HG03280 (cell line): ENCODE data around the gene SPEM1.
"Not testable (repeated sequence)": the region's sequence is repeated elsewhere in the genome, so short reads cannot be mapped to it uniquely, and the experiment has no call there.

Experiments
- ATAC-seq: cut with Tn5 transposase; IDR thresholded peaks from one replicate; pipeline ENCODE4 v1.9.1; 2021; ENCODE audit warnings: mild to moderate bottlenecking, moderate library complexity; ENCODE audit not compliant: unreplicated experiment

SPEM1 gene

GRCh38 chr17:7467498-7467897 is 47.4 kb downstream of the SPEM1 start:
- ATAC-seq, result no peak

DNA sequence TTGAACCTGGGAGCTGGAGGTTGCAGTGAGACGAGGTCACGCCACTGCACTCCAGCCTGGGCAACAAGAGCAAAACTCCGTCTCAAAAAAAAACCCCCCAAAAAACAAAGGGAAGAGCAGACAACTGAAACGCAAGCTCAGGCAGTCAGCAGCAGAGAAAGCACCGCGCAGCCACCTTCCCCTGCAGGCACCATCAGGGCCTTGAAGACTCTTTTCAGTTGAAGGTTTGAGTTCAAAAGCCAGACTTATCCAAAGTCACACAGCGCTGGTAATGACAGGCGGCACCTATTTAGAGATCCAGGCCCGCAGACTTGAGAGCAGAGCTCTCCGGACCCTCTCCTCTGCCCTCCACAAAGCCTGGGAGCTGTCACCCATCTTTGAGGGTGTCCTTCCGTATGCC is 48.2 kb downstream of the SPEM1 start:
- no peak for ATAC-seq

DNA sequence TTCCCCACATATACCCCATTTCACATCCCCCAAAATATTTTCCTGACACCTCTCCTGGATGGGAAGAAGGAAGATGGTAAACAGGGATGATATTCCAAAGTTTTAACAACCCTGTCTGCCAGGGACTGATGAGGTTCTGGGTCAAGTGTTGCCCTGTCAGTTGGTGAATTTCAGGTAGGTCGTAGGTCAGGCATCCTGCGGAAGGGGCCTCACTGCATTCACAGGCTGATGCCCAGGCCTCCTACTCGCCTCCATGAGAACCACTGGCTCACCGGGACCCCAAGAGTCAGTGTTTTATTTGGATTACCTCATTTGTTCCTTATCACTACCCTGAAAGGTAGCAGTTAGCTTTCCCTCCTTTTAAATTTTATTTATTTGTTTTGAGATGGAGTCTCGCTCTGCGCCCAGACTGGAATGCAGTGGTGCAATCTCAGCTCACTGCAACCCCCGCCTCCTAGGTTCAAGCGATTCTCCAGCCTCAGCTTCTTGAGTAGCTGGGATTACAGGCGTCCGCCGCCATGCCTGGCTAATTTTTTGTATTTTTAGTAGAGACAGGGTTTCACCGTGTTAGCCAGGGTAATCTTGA is 48.8 kb downstream of the SPEM1 start:
- no peak for ATAC-seq

DNA sequence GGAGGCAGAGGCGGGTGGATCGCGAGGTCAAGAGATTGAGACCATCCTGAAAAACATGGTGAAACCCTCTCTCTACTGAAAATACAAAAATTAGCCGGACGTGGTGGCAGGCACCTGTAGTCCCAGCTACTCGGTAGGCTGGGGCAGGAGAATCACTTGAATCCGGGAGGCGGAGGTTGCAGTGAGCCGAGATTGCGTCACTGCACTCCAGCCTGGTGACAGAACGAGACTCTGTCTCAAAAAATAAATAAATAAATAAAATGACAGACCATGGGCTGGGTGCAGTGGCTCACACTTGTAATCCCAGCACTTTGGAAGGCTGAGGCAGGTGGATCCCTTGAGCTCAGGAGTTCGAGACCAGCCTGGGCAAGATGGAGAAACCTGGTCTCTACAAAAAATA is 49.7 kb downstream of the SPEM1 start:
- not testable (repeated sequence) for ATAC-seq

DNA sequence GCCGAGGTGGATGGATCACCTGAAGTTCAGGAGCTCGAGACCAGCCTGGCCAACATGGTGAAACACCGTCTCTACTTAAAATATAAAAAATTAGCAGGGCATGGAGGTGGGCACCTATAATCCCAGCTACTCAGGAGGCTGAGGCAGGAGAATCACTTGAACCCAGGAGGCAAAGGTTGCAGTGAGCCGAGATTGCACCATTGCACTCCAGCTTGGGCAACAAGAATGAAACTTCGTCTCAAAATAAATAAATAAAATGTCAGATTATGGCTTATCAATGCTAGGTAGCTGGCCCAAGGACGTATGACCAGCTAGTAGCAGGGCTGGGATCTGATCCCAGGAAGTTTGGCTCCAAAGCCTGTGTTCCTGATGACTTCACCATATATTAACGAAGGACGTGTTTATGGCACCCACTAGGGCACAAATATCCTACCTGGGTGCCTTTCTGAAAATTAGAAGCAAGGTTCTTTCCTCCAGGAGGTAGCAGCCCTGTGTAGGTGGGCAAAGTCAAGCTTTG is 50.4 kb downstream of the SPEM1 start:
- not testable (repeated sequence) for ATAC-seq
